ENCODE measurements around the gene SCMH1.
"Not testable (repeated sequence)": the region's sequence is repeated elsewhere in the genome, so short reads cannot be mapped to it uniquely, and the experiment has no call there.

Gene SCMH1

GRCh38 chr1:41246568-41246967 lies 4.5 kb upstream of the SCMH1 start:
- DNase-seq, result no peak

- DNase-seq, result no peak
Measured at GRCh38 chr1:41245659-41246058, 3.6 kb upstream of the SCMH1 start.

- no peak for DNase-seq
Measured at GRCh38 chr1:41243079-41243385, 926 bp upstream of the SCMH1 start.

- DNase-seq, result peak; percentile 5
Measured at GRCh38 chr1:41242342-41243078, 404 bp upstream of the SCMH1 start.

- DNase-seq, result peak; percentile 10 to 13
Measured at GRCh38 chr1:41241354-41241748, 755 bp downstream of the SCMH1 start.

- DNase-seq, result no peak
Measured at GRCh38 chr1:41240781-41241353, 1.2 kb downstream of the SCMH1 start.

GRCh38 chr1:41239988-41240610 lies 2.0 kb downstream of the SCMH1 start:
- DNase-seq, result no peak

- no peak for DNase-seq
Measured at GRCh38 chr1:41238311-41238988, 3.7 kb downstream of the SCMH1 start.

GRCh38 chr1:41236781-41237180 lies 5.3 kb downstream of the SCMH1 start:
- DNase-seq, result no peak

- no peak for DNase-seq
Measured at GRCh38 chr1:41235893-41236292, 6.2 kb downstream of the SCMH1 start.

GRCh38 chr1:41233708-41234107 lies 8.4 kb downstream of the SCMH1 start:
- DNase-seq, result no peak

GRCh38 chr1:41232305-41232704 lies 9.8 kb downstream of the SCMH1 start:
- DNase-seq, result no peak

GRCh38 chr1:41230656-41231055 lies 11.4 kb downstream of the SCMH1 start:
- DNase-seq, result no peak

GRCh38 chr1:41229219-41229618 lies 12.9 kb downstream of the SCMH1 start:
- DNase-seq, result not testable (repeated sequence)

GRCh38 chr1:41226815-41227434 lies 15.2 kb downstream of the SCMH1 start:
- no peak for DNase-seq

GRCh38 chr1:41225495-41225894 lies 16.6 kb downstream of the SCMH1 start:
- DNase-seq, result no peak

- DNase-seq, result no peak
Measured at GRCh38 chr1:41222496-41222895, 19.6 kb downstream of the SCMH1 start.

- DNase-seq, result no peak
Measured at GRCh38 chr1:41221995-41222394, 20.1 kb downstream of the SCMH1 start.

GRCh38 chr1:41218152-41218551 lies 24.0 kb downstream of the SCMH1 start:
- no peak for DNase-seq

- DNase-seq, result no peak
Measured at GRCh38 chr1:41217441-41217840, 24.7 kb downstream of the SCMH1 start.

- no peak for DNase-seq
Measured at GRCh38 chr1:41215623-41216022, 26.5 kb downstream of the SCMH1 start.

- no peak for DNase-seq
Measured at GRCh38 chr1:41213341-41213740, 28.8 kb downstream of the SCMH1 start.

GRCh38 chr1:41211608-41212007 lies 30.5 kb downstream of the SCMH1 start:
- not testable (repeated sequence) for DNase-seq
